Measurements from ENCODE around the gene KLHL14. TPM values are rescaled to one million over a fixed set of nuclear protein-coding genes. Genes with fewer than 3 reads are reported as not detected.
A peak's percentile ranks its signal among the peaks of the same experiment; 100 is the strongest.

KLHL14 gene, protein sequence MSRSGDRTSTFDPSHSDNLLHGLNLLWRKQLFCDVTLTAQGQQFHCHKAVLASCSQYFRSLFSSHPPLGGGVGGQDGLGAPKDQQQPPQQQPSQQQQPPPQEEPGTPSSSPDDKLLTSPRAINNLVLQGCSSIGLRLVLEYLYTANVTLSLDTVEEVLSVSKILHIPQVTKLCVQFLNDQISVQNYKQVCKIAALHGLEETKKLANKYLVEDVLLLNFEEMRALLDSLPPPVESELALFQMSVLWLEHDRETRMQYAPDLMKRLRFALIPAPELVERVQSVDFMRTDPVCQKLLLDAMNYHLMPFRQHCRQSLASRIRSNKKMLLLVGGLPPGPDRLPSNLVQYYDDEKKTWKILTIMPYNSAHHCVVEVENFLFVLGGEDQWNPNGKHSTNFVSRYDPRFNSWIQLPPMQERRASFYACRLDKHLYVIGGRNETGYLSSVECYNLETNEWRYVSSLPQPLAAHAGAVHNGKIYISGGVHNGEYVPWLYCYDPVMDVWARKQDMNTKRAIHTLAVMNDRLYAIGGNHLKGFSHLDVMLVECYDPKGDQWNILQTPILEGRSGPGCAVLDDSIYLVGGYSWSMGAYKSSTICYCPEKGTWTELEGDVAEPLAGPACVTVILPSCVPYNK
- total RNA-seq, result 0.57 and 0.60 TPM in 2 replicates
- polyA plus RNA-seq, result 0.12 and 0.44 TPM in 2 replicates

DNA sequence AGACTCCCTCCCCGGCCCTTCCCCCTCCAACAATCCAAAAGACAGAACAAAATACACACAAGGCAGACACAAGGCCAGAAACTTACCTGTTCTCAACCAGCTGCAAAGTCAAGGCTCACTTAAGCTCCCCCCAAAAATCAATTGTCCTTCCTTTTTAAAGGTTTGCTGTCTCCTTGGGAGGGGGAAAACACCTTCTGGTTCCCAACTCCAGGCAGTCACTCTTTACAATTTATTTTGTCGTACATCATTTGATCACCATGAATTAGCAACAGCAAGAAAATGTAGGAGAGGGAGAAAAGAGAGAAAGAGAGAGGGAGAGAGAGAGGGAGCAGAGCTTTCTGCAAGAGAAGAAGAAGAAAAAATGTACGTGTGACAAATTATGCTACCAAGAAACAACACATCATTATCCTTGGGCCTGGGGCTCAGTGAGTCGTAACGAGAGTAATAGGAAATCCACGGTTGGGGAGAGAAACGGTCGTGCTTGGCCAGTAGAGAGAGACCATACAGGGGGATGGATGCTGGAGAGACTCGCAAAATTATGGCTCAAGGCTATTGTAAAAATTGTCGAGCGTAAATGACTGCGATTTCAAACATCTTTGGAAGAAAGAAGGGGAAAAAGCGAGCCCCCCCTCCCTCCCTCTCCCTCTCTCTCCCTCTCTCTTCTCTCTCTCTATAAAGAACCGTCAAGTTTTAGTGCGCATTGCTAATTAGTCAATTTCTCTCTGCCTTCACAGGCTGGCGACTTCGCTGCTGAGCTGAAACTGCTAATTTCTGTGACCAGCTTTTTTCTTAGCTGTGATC, at the start of gene KLHL14:
KLHL14 (minus strand) TSS at position 443 of the 801 bp plus-strand sequence. CDS start 2,432 bp downstream, outside the sequence.
- H3K27me3 ChIP-seq, result peaks cover 64% of the 10 kb centered on the region
- H4K20me1 ChIP-seq (ENCODE audit: insufficient read depth, poor library complexity, severe bottlenecking), result no peaks in the 10 kb centered on the region
- peak within 1 kb of the TSS; percentile 60 for H3K4me3 ChIP-seq
- peaks cover 17% of the 10 kb centered on the region for H3K4me1 ChIP-seq (ENCODE audit: insufficient read depth)
- no peak within 1 kb of the TSS for H3K27ac ChIP-seq
- H3K79me2 ChIP-seq, result no peaks in the 10 kb centered on the region
- no peaks in the 10 kb centered on the region for H3K9me3 ChIP-seq (ENCODE audit: low read depth)
- H3K9me2 ChIP-seq (replicated peaks; ENCODE audit: insufficient read depth), result no peaks in the 10 kb centered on the region
- H3K4me2 ChIP-seq, result peak within 1 kb of the TSS; percentile 97
- H2AFZ ChIP-seq, result no peak within 1 kb of the TSS
- no peaks in the 10 kb centered on the region for H3K36me3 ChIP-seq (replicated peaks; ENCODE audit: insufficient read depth, low read depth)
- DNase-seq (ENCODE audit: low spot score), result no peak
- TF ChIP-seq, protein P1, sequence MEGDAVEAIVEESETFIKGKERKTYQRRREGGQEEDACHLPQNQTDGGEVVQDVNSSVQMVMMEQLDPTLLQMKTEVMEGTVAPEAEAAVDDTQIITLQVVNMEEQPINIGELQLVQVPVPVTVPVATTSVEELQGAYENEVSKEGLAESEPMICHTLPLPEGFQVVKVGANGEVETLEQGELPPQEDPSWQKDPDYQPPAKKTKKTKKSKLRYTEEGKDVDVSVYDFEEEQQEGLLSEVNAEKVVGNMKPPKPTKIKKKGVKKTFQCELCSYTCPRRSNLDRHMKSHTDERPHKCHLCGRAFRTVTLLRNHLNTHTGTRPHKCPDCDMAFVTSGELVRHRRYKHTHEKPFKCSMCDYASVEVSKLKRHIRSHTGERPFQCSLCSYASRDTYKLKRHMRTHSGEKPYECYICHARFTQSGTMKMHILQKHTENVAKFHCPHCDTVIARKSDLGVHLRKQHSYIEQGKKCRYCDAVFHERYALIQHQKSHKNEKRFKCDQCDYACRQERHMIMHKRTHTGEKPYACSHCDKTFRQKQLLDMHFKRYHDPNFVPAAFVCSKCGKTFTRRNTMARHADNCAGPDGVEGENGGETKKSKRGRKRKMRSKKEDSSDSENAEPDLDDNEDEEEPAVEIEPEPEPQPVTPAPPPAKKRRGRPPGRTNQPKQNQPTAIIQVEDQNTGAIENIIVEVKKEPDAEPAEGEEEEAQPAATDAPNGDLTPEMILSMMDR (IDR thresholded peaks at IDR 0.05; ENCODE audit: poor library complexity), result no peak
- no peak for TF ChIP-seq EZH2phosphoT487 (IDR thresholded peaks at IDR 0.05; ENCODE audit: low read depth, severe bottlenecking, unreplicated experiment)
- TF ChIP-seq EZH2 (IDR thresholded peaks at IDR 0.05; ENCODE audit: borderline replicate concordance), result no peak
- 23% methylated on average over 16 of the region's 17 CpGs for WGBS (ENCODE audit: low lambda C conversion rate, missing lambda C conversion rate)

DNA sequence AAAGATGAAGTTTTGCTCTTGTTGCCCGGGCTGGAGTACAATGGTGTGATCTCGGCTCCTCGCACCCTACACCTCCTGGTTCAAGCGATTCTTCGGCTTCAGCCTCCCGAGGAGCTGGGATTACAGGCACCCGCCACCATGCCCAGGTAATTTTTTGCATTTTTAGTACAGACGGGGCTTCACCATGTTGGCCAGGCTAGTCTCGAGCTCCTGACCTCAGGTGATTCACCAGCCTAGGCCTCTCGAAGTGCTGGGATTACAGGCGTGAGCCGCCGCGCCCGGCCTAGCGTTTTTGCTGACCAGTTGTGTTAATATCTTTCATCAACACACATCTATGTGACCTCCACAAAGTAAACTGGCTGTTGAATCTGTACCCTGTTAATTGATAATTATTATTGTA, 49.4 kb upstream of the KLHL14 start:
- Histone ChIP-seq H2AFZ (no peak overlapping the region), H3K4me3 (no peak overlapping the region), H4K20me1 (ENCODE audit: insufficient read depth, poor library complexity, severe bottlenecking) (no peaks in the 10 kb centered on the region), H3K9me2 (replicated peaks; ENCODE audit: insufficient read depth) (no peaks in the 10 kb centered on the region), H3K4me2 (no peak overlapping the region), H3K36me3 (replicated peaks; ENCODE audit: insufficient read depth, low read depth) (no peaks in the 10 kb centered on the region), H3K4me1 (ENCODE audit: insufficient read depth) (no peaks in the 10 kb centered on the region), H3K9me3 (ENCODE audit: low read depth) (no peaks in the 10 kb centered on the region), H3K27me3 (no peaks in the 10 kb centered on the region), H3K79me2 (no peaks in the 10 kb centered on the region), H3K27ac (no peak overlapping the region)
- TF ChIP-seq EZH2 (IDR thresholded peaks at IDR 0.05; ENCODE audit: borderline replicate concordance) (no peak), EZH2phosphoT487 (IDR thresholded peaks at IDR 0.05; ENCODE audit: low read depth, severe bottlenecking, unreplicated experiment) (no peak)
- TF ChIP-seq, protein P1 (IDR thresholded peaks at IDR 0.05; ENCODE audit: poor library complexity), result no peak
- no peak for DNase-seq (ENCODE audit: low spot score)
- WGBS (ENCODE audit: low lambda C conversion rate, missing lambda C conversion rate), result 89% methylated on average over 16 of the region's 16 CpGs

DNA sequence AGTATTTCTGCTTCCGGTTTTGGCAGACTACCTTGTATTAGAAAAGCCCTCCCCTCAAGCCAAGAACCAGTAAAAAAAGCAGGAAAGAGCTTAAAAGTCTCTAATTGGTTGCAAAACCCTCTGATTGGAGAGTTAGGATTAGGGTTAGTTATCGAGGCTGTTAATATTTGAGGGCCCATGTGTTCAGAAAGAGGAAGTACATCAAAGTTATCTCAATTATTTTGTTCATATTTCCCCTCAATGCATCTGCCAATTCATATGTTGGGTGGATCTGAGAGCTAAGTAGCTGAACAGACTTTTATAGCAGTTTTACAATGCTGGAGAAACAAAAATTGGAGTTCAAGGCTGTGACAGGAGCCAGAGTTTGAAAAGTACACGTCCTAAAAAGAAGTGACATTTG, 43.1 kb upstream of the KLHL14 start:
- no peaks in the 10 kb centered on the region for H3K9me2 ChIP-seq (replicated peaks; ENCODE audit: insufficient read depth)
- H3K36me3 ChIP-seq (replicated peaks; ENCODE audit: insufficient read depth, low read depth), result no peaks in the 10 kb centered on the region
- H3K27me3 ChIP-seq, result no peaks in the 10 kb centered on the region
- no peak overlapping the region for H2AFZ ChIP-seq
- DNase-seq (ENCODE audit: low spot score), result no peak
- 79% methylated on average over 3 of the region's 3 CpGs for WGBS (ENCODE audit: low lambda C conversion rate, missing lambda C conversion rate)
- no peak overlapping the region for H3K27ac ChIP-seq
- no peak for TF ChIP-seq EZH2phosphoT487 (IDR thresholded peaks at IDR 0.05; ENCODE audit: low read depth, severe bottlenecking, unreplicated experiment)
- TF ChIP-seq, protein P1 (IDR thresholded peaks at IDR 0.05; ENCODE audit: poor library complexity), result no peak
- TF ChIP-seq EZH2 (IDR thresholded peaks at IDR 0.05; ENCODE audit: borderline replicate concordance), result no peak
- H3K4me2 ChIP-seq, result no peak overlapping the region
- H3K4me1 ChIP-seq (ENCODE audit: insufficient read depth), result no peaks in the 10 kb centered on the region
- no peaks in the 10 kb centered on the region for H3K79me2 ChIP-seq
- no peaks in the 10 kb centered on the region for H4K20me1 ChIP-seq (ENCODE audit: insufficient read depth, poor library complexity, severe bottlenecking)
- H3K9me3 ChIP-seq (ENCODE audit: low read depth), result no peaks in the 10 kb centered on the region
- H3K4me3 ChIP-seq, result no peak overlapping the region

Measured in hepatocyte (in vitro differentiated cells).